Stimulated activated CD8-positive, alpha-beta memory T cell treated with anti-CD3 and anti-CD28 coated beads, Interleukin-4, amount 100 ng/mL, for 1 hour (primary cell): Measurements from ENCODE around the gene COL5A3.
"Not testable (repeated sequence)": the region's sequence is repeated elsewhere in the genome, so short reads cannot be mapped to it uniquely, and the experiment has no call there.

Experiments used
- DNase-seq, 2 donors: peaks; one replicate each; pipeline ENCODE4 v3.0.0-alpha.2; 2020; ENCODE audit warnings: low read depth in 2 of 2, low spot score in 1 of 2

The COL5A3 gene

GRCh38 chr19:9972103-9972502 lies 38.2 kb downstream of the COL5A3 start:
- no peak for DNase-seq

- no peak for DNase-seq
Observed at GRCh38 chr19:9971166-9971897, 39.0 kb downstream of the COL5A3 start.

- no peak for DNase-seq
Observed at GRCh38 chr19:9970481-9970880, 39.8 kb downstream of the COL5A3 start.

- DNase-seq = no peak
Observed at GRCh38 chr19:9969688-9969975, 40.7 kb downstream of the COL5A3 start.

DNA sequence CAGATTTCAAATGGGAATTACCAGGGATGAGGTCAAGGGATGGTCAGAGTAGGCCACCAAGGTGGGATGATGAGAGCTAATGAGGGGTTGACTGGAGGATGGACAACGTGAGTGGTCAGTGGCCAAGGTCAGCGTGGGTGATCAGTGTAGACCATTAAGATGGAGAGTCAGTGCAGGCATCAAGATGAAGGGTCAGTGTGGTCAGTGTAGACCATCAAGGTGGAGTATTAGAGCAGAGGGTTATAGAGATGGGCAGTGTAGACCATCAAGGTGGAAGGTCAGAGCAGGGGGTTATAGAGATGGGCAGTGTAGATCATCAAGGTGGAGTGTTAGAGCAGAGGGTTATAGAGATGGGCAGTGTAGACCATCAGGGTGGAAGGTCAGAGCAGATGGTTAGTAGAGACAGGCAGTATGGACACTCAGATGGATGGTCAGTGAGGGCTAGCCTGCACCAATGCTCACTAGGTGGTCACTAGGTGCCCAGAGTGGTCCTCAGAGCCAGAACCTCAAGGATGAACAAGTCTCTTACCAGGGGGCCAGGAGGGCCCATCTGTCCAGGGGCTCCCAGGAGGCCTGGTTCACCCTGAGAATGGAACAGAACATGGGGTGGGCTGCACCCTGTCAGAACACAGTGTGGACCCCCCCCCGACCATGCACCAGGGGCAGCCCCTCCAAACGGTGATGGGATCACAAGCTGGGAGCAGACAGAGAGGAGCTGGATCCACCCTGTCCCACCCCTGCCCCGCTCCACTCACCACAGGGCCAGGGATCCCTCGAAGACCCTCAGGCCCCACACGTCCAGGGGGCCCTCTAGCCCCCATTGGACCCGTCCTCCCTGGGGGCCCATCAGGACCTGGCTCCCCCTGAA lies 41.2 kb downstream of the COL5A3 start:
- no peak for DNase-seq

- no peak for DNase-seq
Observed at GRCh38 chr19:9967326-9967725, 43.0 kb downstream of the COL5A3 start.

DNA sequence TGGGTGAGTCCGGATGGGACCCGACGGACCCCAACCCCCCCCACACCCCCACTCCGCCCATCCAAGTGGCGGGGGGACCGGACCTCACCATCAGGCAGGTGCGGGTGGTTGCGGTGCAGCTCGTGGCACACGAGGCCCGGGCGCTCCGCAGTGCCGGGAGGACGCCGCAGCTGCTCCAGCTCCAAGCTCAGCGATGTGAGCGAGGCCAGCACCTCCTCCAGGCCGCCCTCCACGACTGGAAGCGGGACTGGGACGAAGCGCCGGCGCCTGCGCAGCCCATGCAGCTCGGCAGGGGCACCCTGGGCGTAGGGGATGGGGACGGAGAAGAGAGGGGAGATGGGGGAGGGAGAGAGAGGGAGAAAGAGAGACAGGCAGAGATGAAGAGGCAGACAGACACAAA lies 43.9 kb downstream of the COL5A3 start:
- DNase-seq = no peak

- DNase-seq = no peak
Observed at GRCh38 chr19:9966024-9966423, 44.3 kb downstream of the COL5A3 start.

DNA sequence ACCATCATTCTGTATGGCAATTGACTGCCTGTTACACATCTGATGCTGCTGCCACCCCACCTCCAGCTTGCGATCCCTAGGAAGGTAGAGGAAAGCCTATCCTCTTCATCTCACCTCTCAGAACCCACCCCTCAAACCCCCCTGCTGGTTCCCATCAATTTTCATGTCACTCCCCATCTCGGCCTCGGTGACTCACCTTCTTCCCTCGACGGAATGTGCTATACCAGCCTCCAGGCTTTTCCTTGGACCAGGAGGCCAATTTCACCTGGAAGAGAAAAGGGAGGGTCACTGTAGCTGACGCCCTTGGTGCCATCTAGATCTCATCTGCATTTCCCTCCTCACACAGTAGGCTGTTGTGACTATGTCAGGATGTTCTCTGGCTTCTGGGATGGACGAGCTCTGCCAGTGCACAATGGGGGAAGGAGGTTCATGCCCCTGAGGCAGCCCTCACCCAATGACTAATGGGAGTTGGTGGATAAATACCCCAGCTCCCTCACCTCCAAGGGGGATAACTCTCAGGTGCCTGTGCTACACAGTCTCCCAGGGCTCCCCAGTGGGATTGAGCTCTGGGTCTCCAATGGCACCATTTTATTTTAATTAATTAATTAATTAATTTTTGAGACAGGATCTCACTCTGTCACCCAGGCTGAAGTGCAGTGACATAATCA lies 47.5 kb downstream of the COL5A3 start:
- no peak for DNase-seq

DNA sequence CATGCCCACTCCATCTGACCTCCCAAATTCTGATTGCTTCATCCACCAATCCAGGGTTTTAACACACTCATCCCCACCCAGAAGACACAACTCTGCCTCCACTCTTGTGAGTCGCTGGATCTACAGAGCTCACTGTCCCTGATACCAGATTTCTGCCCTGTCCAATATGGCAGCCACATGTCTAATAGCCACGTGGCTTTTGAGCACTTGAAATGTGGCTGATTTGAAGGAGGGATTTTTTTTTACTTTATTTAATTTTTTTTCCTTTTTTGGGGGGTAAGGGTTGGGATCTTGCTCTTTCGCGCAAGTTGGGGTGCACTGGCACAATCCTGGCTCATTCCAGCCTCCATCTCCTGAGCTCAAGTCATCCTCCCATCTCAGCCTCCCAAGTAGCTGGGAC lies 49.2 kb downstream of the COL5A3 start:
- no peak for DNase-seq

DNA sequence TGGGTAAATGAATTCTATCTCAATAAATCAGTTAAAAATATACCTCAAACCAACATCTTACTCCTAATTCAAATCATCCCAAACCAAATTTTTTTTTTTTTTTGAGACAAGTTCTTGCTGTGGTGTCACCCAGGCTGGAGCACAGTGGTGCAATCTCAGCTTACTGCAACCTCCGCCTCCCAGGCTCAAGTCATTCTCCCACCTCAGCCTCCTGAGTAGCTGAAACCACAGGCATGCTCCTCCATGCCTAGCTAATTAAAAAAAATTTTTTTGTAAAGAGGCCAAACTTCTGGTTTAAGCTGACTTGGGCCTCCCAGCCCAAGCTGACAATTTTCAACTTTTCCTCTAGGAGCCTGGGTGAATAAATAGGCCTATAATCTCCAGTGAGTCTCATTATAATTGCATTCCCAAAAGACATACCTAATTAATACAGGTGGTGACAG lies 51.9 kb downstream of the COL5A3 start:
- no peak for DNase-seq

DNA sequence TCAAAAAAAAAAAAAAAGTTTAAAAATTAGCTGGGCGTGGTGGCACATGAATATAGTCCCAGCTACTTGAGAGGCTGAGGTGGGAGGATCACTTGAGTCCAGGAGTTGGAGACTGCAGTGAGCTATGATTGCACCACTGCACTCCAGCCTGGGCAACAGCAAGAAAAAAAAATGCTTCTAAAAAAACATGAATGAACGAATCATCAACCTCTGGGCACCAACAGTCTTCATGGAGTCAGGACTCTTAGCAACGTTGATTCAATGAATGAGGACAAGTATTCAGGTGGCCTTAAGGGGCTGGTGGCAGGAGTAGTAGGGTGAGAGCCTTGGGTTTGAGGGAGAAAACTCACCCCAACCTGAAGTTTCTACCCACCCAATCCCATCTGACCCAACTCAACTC lies 53.3 kb downstream of the COL5A3 start:
- DNase-seq = no peak

GRCh38 chr19:9953802-9954542 lies 56.3 kb downstream of the COL5A3 start:
- no peak for DNase-seq

GRCh38 chr19:9952276-9952675 lies 58.0 kb downstream of the COL5A3 start:
- no peak for DNase-seq

DNA sequence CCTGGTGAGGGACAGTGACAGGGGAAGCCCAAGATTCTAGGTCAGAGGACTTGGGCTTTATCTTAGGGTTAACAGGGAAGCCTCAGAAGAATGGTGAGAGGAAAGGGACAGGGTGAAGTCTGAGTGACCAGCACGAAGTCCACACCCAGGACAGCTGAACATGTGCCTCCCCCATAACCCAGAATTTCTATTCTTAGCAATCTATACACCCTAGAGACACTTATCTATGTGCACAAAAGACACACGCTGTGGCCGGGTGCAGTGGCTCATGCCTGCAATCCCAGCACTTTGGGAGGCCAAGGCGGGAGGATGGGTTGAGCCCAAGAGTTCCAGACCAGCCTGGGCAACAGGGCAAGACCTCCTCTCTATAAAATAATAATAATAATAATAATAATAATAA lies 62.9 kb downstream of the COL5A3 start:
- no peak for DNase-seq

- not testable (repeated sequence) for DNase-seq
Observed at GRCh38 chr19:9946528-9947125, 63.7 kb downstream of the COL5A3 start.

DNA sequence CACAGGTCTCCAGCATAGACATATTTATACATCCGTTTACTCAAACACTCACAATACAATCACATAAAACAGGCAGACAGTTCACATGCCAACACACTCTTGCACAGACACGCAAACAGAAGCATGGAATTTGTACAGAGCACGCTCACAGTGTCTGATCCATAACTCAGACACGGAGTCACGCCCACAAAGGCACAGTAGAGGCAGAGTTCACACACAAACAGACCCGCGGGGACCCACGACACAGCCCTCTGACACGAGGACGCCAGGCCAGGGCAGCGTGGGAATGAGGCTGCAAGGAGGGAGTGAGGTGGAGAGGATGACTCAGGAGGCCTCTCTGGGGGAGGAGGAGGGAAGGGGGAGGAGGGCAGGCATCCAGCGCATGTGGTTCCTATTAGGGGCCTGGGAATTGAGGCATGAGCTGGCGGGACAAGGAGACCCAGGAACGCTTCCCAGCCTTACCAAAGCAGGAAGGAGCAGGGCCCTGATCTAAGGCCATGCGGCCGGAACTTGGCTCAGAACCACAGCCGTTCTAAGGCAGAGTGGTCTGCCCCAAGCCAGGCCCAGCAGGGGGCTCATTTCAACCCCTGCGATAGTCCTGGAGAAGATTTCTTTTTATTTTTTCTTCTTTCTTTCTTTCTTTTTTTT lies 64.9 kb downstream of the COL5A3 start:
- DNase-seq = no peak

GRCh38 chr19:9943744-9944143 lies 66.6 kb downstream of the COL5A3 start:
- DNase-seq = no peak

- DNase-seq = no peak
Observed at GRCh38 chr19:9941671-9942070, 68.6 kb downstream of the COL5A3 start.

GRCh38 chr19:9941231-9941630 lies 69.1 kb downstream of the COL5A3 start:
- no peak for DNase-seq

GRCh38 chr19:9940778-9941177 lies 69.5 kb downstream of the COL5A3 start:
- no peak for DNase-seq
